Gastroesophageal sphincter (tissue), 3 donors: ENCODE data around the gene RAMP1.

Experiments
- EP300 ChIP-seq: sonication (generic); formaldehyde crosslinking; IDR thresholded peaks from one replicate; pipeline ENCODE4 v1.6.1; 2017; ENCODE audit warnings: antibody characterized with exemption, mild to moderate bottlenecking
- POLR2A ChIP-seq, 2 donors: fragments of 450-650 bp; IDR thresholded peaks; one replicate each; pipeline ENCODE4 v1.6.1; 2017; ENCODE audit warnings: antibody characterized with exemption in 2 of 2, mild to moderate bottlenecking in 2 of 2, moderate library complexity in 1 of 2
- POLR2AphosphoS5 ChIP-seq: sonication (generic); formaldehyde crosslinking; IDR thresholded peaks from one replicate; pipeline ENCODE4 v1.6.1; 2017; ENCODE audit warnings: antibody characterized with exemption
- TF ChIP-seq, protein P1 (sequence below), 4 experiments: fragments of 200-600 bp in 2 of 4; fragments of 450-650 bp in 2 of 4; sonication (generic) in 1 of 4; IDR thresholded peaks; one replicate each; pipeline ENCODE4 v1.5.1; 2017 to 2019; ENCODE audit warnings: antibody characterized with exemption in 4 of 4, mild to moderate bottlenecking in 2 of 4, moderate library complexity in 2 of 4

DNA sequence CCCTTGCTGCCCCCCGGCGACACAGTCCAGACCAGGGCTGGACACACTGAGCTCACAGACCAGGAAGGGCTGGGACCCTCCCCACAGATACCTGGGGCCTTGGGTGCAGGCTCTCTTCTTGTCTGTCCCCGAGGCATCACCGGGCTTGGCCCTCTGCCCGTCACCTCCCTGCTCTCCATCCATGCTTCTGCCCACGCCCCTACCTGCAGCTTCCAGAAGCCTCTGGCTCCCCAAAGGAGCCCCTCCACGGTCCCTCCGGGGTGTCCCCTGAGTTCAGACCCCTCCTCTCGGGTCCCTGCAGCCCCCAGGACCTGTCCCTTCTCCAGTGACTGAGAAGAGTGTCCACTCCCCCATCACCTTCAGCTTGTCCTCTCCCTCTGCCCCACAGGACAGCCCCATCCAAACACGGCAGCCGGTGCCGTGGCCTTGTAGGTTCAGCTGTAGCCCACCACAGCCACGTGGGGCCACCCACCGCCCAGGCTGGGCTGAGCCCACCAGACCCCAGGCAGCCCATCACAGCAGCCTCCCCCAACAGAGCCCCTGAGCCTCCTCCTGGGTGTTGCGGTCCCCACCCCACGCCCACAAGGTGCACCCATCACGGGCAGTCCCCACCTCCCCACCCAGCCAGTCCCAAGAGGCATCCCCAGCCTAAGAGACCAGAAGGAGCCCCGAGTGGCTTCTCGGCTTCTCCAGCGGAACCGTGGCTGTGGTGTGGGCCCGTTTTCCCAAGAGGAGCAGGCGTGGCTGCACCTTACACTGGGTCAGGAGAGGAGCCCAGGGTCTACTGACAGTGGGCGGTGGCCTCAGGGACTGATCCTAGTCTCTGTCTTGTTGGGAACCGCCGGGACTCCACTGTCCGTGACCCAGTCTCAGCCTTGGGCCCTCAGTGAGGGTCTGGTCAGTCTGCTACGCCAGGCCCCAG, 53.1 kb downstream of the RAMP1 start:
- TF ChIP-seq, protein P1, sequence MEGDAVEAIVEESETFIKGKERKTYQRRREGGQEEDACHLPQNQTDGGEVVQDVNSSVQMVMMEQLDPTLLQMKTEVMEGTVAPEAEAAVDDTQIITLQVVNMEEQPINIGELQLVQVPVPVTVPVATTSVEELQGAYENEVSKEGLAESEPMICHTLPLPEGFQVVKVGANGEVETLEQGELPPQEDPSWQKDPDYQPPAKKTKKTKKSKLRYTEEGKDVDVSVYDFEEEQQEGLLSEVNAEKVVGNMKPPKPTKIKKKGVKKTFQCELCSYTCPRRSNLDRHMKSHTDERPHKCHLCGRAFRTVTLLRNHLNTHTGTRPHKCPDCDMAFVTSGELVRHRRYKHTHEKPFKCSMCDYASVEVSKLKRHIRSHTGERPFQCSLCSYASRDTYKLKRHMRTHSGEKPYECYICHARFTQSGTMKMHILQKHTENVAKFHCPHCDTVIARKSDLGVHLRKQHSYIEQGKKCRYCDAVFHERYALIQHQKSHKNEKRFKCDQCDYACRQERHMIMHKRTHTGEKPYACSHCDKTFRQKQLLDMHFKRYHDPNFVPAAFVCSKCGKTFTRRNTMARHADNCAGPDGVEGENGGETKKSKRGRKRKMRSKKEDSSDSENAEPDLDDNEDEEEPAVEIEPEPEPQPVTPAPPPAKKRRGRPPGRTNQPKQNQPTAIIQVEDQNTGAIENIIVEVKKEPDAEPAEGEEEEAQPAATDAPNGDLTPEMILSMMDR (IDR thresholded peaks at IDR 0.05), result no peak
- TF ChIP-seq EP300, result no peak
- TF ChIP-seq POLR2A (IDR thresholded peaks at IDR 0.05), result no peak
- no peak for TF ChIP-seq POLR2AphosphoS5
